Measurements from ENCODE around the gene CORO6.

The CORO6 gene

GRCh38 chr17:29596811-29597210, 25.9 kb downstream of the CORO6 start:
- no peak for DNase-seq (ENCODE audit: low read depth)
- no peak for TF ChIP-seq CTCF (IDR thresholded peaks at IDR 0.05; ENCODE audit: insufficient read depth, low read depth, low read length, missing control alignments)
- no peak overlapping the region for H3K4me3 ChIP-seq (ENCODE audit: low read depth, low read length)

GRCh38 chr17:29595943-29596774, 26.6 kb downstream of the CORO6 start:
- TF ChIP-seq CTCF (IDR thresholded peaks at IDR 0.05; ENCODE audit: insufficient read depth, low read depth, low read length, missing control alignments): no peak
- DNase-seq (ENCODE audit: low read depth): no peak
- H3K4me3 ChIP-seq (ENCODE audit: low read depth, low read length): no peak overlapping the region

- no peak for DNase-seq (ENCODE audit: low read depth)
- no peak for TF ChIP-seq CTCF (IDR thresholded peaks at IDR 0.05; ENCODE audit: insufficient read depth, low read depth, low read length, missing control alignments)
- H3K4me3 ChIP-seq (ENCODE audit: low read depth, low read length): no peak overlapping the region
Measured at GRCh38 chr17:29595107-29595942, 27.4 kb downstream of the CORO6 start.

GRCh38 chr17:29594519-29595090, 28.1 kb downstream of the CORO6 start:
- TF ChIP-seq CTCF (IDR thresholded peaks at IDR 0.05; ENCODE audit: insufficient read depth, low read depth, low read length, missing control alignments): no peak
- no peak for DNase-seq (ENCODE audit: low read depth)
- H3K4me3 ChIP-seq (ENCODE audit: low read depth, low read length): no peak overlapping the region

- H3K4me3 ChIP-seq (ENCODE audit: low read depth, low read length): peak overlapping the region; percentile 40
- no peak for DNase-seq (ENCODE audit: low read depth)
- peak; percentile 25 for TF ChIP-seq CTCF (IDR thresholded peaks at IDR 0.05; ENCODE audit: insufficient read depth, low read depth, low read length, missing control alignments)
Measured at GRCh38 chr17:29593591-29594518, 28.9 kb downstream of the CORO6 start.
